Measurements from ENCODE around the gene SASH3.
A peak's percentile ranks its signal among the peaks of the same experiment; 100 is the strongest.

Gene SASH3

GRCh38 chrX:129760981-129761380, 18.8 kb upstream of the SASH3 start:
- CTCF ChIA-PET, result no interaction called here
- no peaks in the 10 kb centered on the region for H3K4me1 ChIP-seq (ENCODE audit: control insufficient read depth, insufficient read depth, low read length)
- H3K9me3 ChIP-seq (ENCODE audit: control insufficient read depth, insufficient read depth, low read depth, low read length), result no peaks in the 10 kb centered on the region
- TF ChIP-seq ZNF121 (tag by site-specific recombination; IDR thresholded peaks at IDR 0.05), result no peak
- no peak for TF ChIP-seq ZFP69B (tag by site-specific recombination; IDR thresholded peaks at IDR 0.05)
- no peak for TF ChIP-seq ZNF404 (tag by site-specific recombination; IDR thresholded peaks at IDR 0.05)
- TF ChIP-seq ZFP41 (tag by site-specific recombination; IDR thresholded peaks at IDR 0.05; ENCODE audit: borderline replicate concordance), result no peak
- no peak overlapping the region for H3K4me3 ChIP-seq (ENCODE audit: low read depth, low read length)
- H3K27ac ChIP-seq (ENCODE audit: extremely low read depth, low read depth, low read length), result no peak overlapping the region
- H3K36me3 ChIP-seq (ENCODE audit: control insufficient read depth in 2 of 2, insufficient read depth in 1 of 2, low read length in 2 of 2), result no peaks in the 10 kb centered on the region
- POLR2A ChIA-PET, result no interaction called here

- H3K4me1 ChIP-seq (ENCODE audit: control insufficient read depth, insufficient read depth, low read length), result no peaks in the 10 kb centered on the region
- H3K9me3 ChIP-seq (ENCODE audit: control insufficient read depth, insufficient read depth, low read depth, low read length), result no peaks in the 10 kb centered on the region
- CTCF ChIA-PET, result no interaction called here
- TF ChIP-seq HIC1 (tag by site-specific recombination; IDR thresholded peaks at IDR 0.05), result no peak
- TF ChIP-seq ZNF121 (tag by site-specific recombination; IDR thresholded peaks at IDR 0.05), result 0 out of 2 replicates have a peak, but pooled peaks have one; percentile 61
- POLR2A ChIA-PET, result no interaction called here
- no peak overlapping the region for H3K4me3 ChIP-seq (ENCODE audit: low read depth, low read length)
- no peaks in the 10 kb centered on the region for H3K36me3 ChIP-seq (ENCODE audit: control insufficient read depth in 2 of 2, insufficient read depth in 1 of 2, low read length in 2 of 2)
- H3K27ac ChIP-seq (ENCODE audit: extremely low read depth, low read depth, low read length), result no peak overlapping the region
Measured at GRCh38 chrX:129761596-129761995, 18.2 kb upstream of the SASH3 start.

GRCh38 chrX:129762448-129762847, 17.3 kb upstream of the SASH3 start:
- H3K27ac ChIP-seq (ENCODE audit: extremely low read depth, low read depth, low read length), result no peak overlapping the region
- no peaks in the 10 kb centered on the region for H3K9me3 ChIP-seq (ENCODE audit: control insufficient read depth, insufficient read depth, low read depth, low read length)
- no peaks in the 10 kb centered on the region for H3K36me3 ChIP-seq (ENCODE audit: control insufficient read depth in 2 of 2, insufficient read depth in 1 of 2, low read length in 2 of 2)
- ChIA-PET POLR2A (no interaction called here), CTCF (no interaction called here)
- H3K4me1 ChIP-seq (ENCODE audit: control insufficient read depth, insufficient read depth, low read length), result no peaks in the 10 kb centered on the region
- no peak overlapping the region for H3K4me3 ChIP-seq (ENCODE audit: low read depth, low read length)
- TF ChIP-seq SP7 (tag by site-specific recombination; IDR thresholded peaks at IDR 0.05), result no peak
- 0 out of 2 replicates have a peak, but pooled peaks have one; percentile 8 for TF ChIP-seq ZIC2 (tag by site-specific recombination; IDR thresholded peaks at IDR 0.05)

- Histone ChIP-seq H3K4me3 (ENCODE audit: low read depth, low read length) (no peak overlapping the region), H3K9me3 (ENCODE audit: control insufficient read depth, insufficient read depth, low read depth, low read length) (no peaks in the 10 kb centered on the region), H3K36me3 (ENCODE audit: control insufficient read depth in 2 of 2, insufficient read depth in 1 of 2, low read length in 2 of 2) (no peaks in the 10 kb centered on the region), H3K4me1 (ENCODE audit: control insufficient read depth, insufficient read depth, low read length) (no peaks in the 10 kb centered on the region), H3K27ac (ENCODE audit: extremely low read depth, low read depth, low read length) (no peak overlapping the region)
- ChIA-PET CTCF (interaction anchor here (0.9 kb wide), 1 partner anchor 38 kb away, joined by 3 read pairs; no protein-coding TSS in a partner anchor), POLR2A (no interaction called here)
- TF ChIP-seq ZNF747 (tag by site-specific recombination; IDR thresholded peaks at IDR 0.05), result no peak
Measured at GRCh38 chrX:129763666-129764065, 16.1 kb upstream of the SASH3 start.

- POLR2A ChIA-PET, result no interaction called here
- H3K4me3 ChIP-seq (ENCODE audit: low read depth, low read length), result no peak overlapping the region
- TF ChIP-seq ATF2 (tag by site-specific recombination; IDR thresholded peaks at IDR 0.05; ENCODE audit: low read depth) (no peak), KLF8 (tag by site-specific recombination; IDR thresholded peaks at IDR 0.05) (no peak), ZNF837 (tag by site-specific recombination; IDR thresholded peaks at IDR 0.05) (no peak), ZNF133 (tag by site-specific recombination; IDR thresholded peaks at IDR 0.05) (no peak), ZNF518A (tag by site-specific recombination; conservative IDR thresholded peaks at IDR 0.05; ENCODE audit: low read depth) (no peak), ZFP3 (tag by site-specific recombination; IDR thresholded peaks at IDR 0.05; ENCODE audit: low read depth) (no peak), ZXDB (tag by site-specific recombination; IDR thresholded peaks at IDR 0.05) (no peak), ZNF140 (tag by site-specific recombination; IDR thresholded peaks at IDR 0.05) (no peak), ZNF585B (tag by site-specific recombination; IDR thresholded peaks at IDR 0.05) (no peak), ZNF221 (tag by site-specific recombination; IDR thresholded peaks at IDR 0.05; ENCODE audit: borderline replicate concordance) (no peak)
Measured at GRCh38 chrX:129768186-129768585, 11.6 kb upstream of the SASH3 start.

More at GRCh38 chrX:129768186-129768585, 11.6 kb upstream of the SASH3 start:
- no peaks in the 10 kb centered on the region for H3K36me3 ChIP-seq (ENCODE audit: control insufficient read depth in 2 of 2, insufficient read depth in 1 of 2, low read length in 2 of 2)
- H3K9me3 ChIP-seq (ENCODE audit: control insufficient read depth, insufficient read depth, low read depth, low read length), result no peaks in the 10 kb centered on the region
- H3K27ac ChIP-seq (ENCODE audit: extremely low read depth, low read depth, low read length), result no peak overlapping the region
- CTCF ChIA-PET, result no interaction called here
- no peaks in the 10 kb centered on the region for H3K4me1 ChIP-seq (ENCODE audit: control insufficient read depth, insufficient read depth, low read length)

Data from HEK293 (cell line).